IMR-90 (cell line): ENCODE results near the gene CTCF. TPM values are rescaled to one million over a fixed set of nuclear protein-coding genes. Genes with fewer than 3 reads are reported as not detected.

Source experiments
- ATAC-seq: fragments of 200-7000 bp; cut with Tn5 transposase; 2 replicates; pipeline ENCODE4 v1.9.1; 2020; ENCODE audit warnings: low read depth, mild to moderate bottlenecking, moderate library complexity
- Bru-seq: library from RNA; stranded (reverse); fragments of 400-500 nt; gene quantifications from one replicate; lab custom pipeline; 2021; lab: Mats Ljungman, UMichigan
- BruChase-seq, 2 experiments: library from RNA; stranded (reverse); fragments of 400-500 nt; gene quantifications; one replicate each; lab custom pipeline; 2021; lab: Mats Ljungman, UMichigan
- BruUV-seq: library from RNA; stranded (reverse); fragments of 400-500 nt; replicated peaks from 2 replicates; lab custom pipeline; 2021; lab: Mats Ljungman, UMichigan
- CTCF ChIA-PET: fragments of 300-600 bp; formaldehyde crosslinking; extraction: SDS; loops from one replicate; lab custom pipeline; 2021; ENCODE audit warnings: antibody characterized with exemption; lab: Yijun Ruan, JAX
- POLR2A ChIA-PET: fragments of 300-600 bp; sonication (Branson Sonifier 250); formaldehyde crosslinking; loops from one replicate; lab custom pipeline; 2022; ENCODE audit warnings: antibody characterized with exemption; ENCODE audit not compliant: unreplicated experiment; lab: Charles Lee
- DNase-seq: peaks from one replicate; pipeline ENCODE4 v3.0.0; 2013
- H2AFZ ChIP-seq: replicated peaks from 2 replicates; pipeline ENCODE3; 2013; ENCODE audit warnings: low read length, mild to moderate bottlenecking; ENCODE audit not compliant: poor library complexity
- H2AK5ac ChIP-seq: 2 replicates; pipeline ENCODE4 v1.6.1; 2013; ENCODE audit warnings: low read depth, low read length, inconsistent platforms
- H2AK9ac ChIP-seq: replicated peaks from 2 replicates; pipeline ENCODE3; 2013; ENCODE audit warnings: mild to moderate bottlenecking, low read depth, low read length, moderate library complexity; ENCODE audit not compliant: poor library complexity
- H2BK120ac ChIP-seq: 2 replicates; pipeline ENCODE4 v1.6.1; 2013; ENCODE audit warnings: low read depth, low read length, inconsistent platforms
- H2BK15ac ChIP-seq: 3 replicates; pipeline ENCODE4 v1.6.1; 2013; ENCODE audit warnings: low read depth, low read length, inconsistent platforms
- H2BK20ac ChIP-seq: 2 replicates; pipeline ENCODE4 v1.6.1; 2013; ENCODE audit warnings: low read depth, mild to moderate bottlenecking, inconsistent platforms, low read length, moderate library complexity
- H2BK5ac ChIP-seq: 2 replicates; pipeline ENCODE4 v1.6.1; 2013; ENCODE audit warnings: mild to moderate bottlenecking, low read depth, low read length, inconsistent platforms; ENCODE audit not compliant: poor library complexity, severe bottlenecking
- H3K14ac ChIP-seq: replicated peaks from 2 replicates; pipeline ENCODE4 v1.6.1; 2013; ENCODE audit warnings: low read depth, low read length, inconsistent platforms
- H3K18ac ChIP-seq: 2 replicates; pipeline ENCODE4 v1.6.1; 2013; ENCODE audit warnings: low read depth, low read length, control low read depth
- H3K23ac ChIP-seq: 2 replicates; pipeline ENCODE4 v1.6.1; 2013; ENCODE audit warnings: low read depth, low read length, inconsistent platforms
- H3K27ac ChIP-seq: 2 replicates; pipeline ENCODE4 v1.5.1; 2013; ENCODE audit warnings: mild to moderate bottlenecking, control low read depth, low read length; ENCODE audit not compliant: insufficient read depth
- H3K27me3 ChIP-seq: 2 replicates; pipeline ENCODE4 v1.6.1; 2013; ENCODE audit warnings: low read length; ENCODE audit not compliant: control insufficient read depth, insufficient read depth
- H3K36me3 ChIP-seq: 2 replicates; pipeline ENCODE4 v1.6.1; 2013; ENCODE audit warnings: low read length, mixed read lengths; ENCODE audit not compliant: control insufficient read depth, insufficient read depth
- H3K4ac ChIP-seq: 2 replicates; pipeline ENCODE4 v1.6.1; 2013; ENCODE audit warnings: low read depth, low read length, inconsistent platforms
- H3K4me1 ChIP-seq: 2 replicates; pipeline ENCODE4 v1.6.1; 2013; ENCODE audit warnings: low read length, mixed read lengths; ENCODE audit not compliant: control insufficient read depth, insufficient read depth
- H3K4me2 ChIP-seq: 2 replicates; pipeline ENCODE4 v1.6.1; 2013; ENCODE audit warnings: low read depth, mild to moderate bottlenecking, control low read depth, low read length, moderate library complexity
- H3K4me3 ChIP-seq: 2 replicates; pipeline ENCODE4 v1.5.1; 2013; ENCODE audit warnings: low read depth, mild to moderate bottlenecking, control low read depth, low read length, moderate library complexity; ENCODE audit not compliant: insufficient read depth
- H3K56ac ChIP-seq: 2 replicates; pipeline ENCODE4 v1.6.1; 2013; ENCODE audit warnings: low read length, inconsistent platforms; ENCODE audit not compliant: insufficient read depth; ENCODE audit errors: extremely low read depth
- H3K79me1 ChIP-seq, 2 experiments: 2 replicates each; pipeline ENCODE4 v1.6.1; 2013; ENCODE audit warnings: low read length in 2 of 2, inconsistent platforms in 1 of 2, low read depth in 1 of 2
- H3K9ac ChIP-seq: 2 replicates; pipeline ENCODE4 v1.6.1; 2013; ENCODE audit warnings: low read depth, low read length, control low read depth
- H3K9me1 ChIP-seq: 2 replicates; pipeline ENCODE4 v1.6.1; 2013; ENCODE audit warnings: low read length, inconsistent platforms; ENCODE audit not compliant: insufficient read depth
- H3K9me3 ChIP-seq: 2 replicates; pipeline ENCODE4 v1.6.1; 2013; ENCODE audit warnings: low read length; ENCODE audit not compliant: control insufficient read depth, insufficient read depth
- H4K20me1 ChIP-seq: 2 replicates; pipeline ENCODE4 v1.6.1; 2013; ENCODE audit warnings: low read length, inconsistent platforms; ENCODE audit not compliant: insufficient read depth
- H4K5ac ChIP-seq: 2 replicates; pipeline ENCODE4 v1.6.1; 2013; ENCODE audit warnings: mild to moderate bottlenecking, low read depth, low read length, control low read depth
- H4K8ac ChIP-seq, 2 experiments: 2 replicates each; pipeline ENCODE4 v1.6.1; 2013; ENCODE audit warnings: low read depth in 2 of 2, low read length in 2 of 2, control low read depth in 1 of 2, inconsistent platforms in 1 of 2
- H4K91ac ChIP-seq: 2 replicates; pipeline ENCODE4 v1.6.1; 2013; ENCODE audit warnings: low read depth, low read length, inconsistent platforms; ENCODE audit not compliant: insufficient read depth
- CEBPB ChIP-seq: IDR thresholded peaks from 2 replicates; pipeline ENCODE4 v1.6.1; 2012; ENCODE audit warnings: low read depth, low read length, improper control_type of control experiment
- CTCF ChIP-seq: conservative IDR thresholded peaks from 2 replicates; pipeline ENCODE4 v1.5.1; 2012; ENCODE audit warnings: mild to moderate bottlenecking, low read depth, low read length, improper control_type of control experiment
- MAZ ChIP-seq: IDR thresholded peaks from 2 replicates; pipeline ENCODE4 v1.6.1; 2012; ENCODE audit warnings: low read depth, mild to moderate bottlenecking, low read length, improper control_type of control experiment, moderate library complexity, borderline replicate concordance
- POLR2A ChIP-seq: IDR thresholded peaks from 2 replicates; pipeline ENCODE4 v1.6.1; 2012; ENCODE audit warnings: mild to moderate bottlenecking, low read depth, low read length
- RAD21 ChIP-seq: IDR thresholded peaks from 2 replicates; pipeline ENCODE4 v1.6.1; 2012; ENCODE audit warnings: low read length, improper control_type of control experiment
- RFX5 ChIP-seq: IDR thresholded peaks from 2 replicates; pipeline ENCODE4 v1.8.0; 2012; ENCODE audit warnings: low read depth, mild to moderate bottlenecking, low read length, moderate library complexity
- SMC3 ChIP-seq: fragments of 150-350 bp; IDR thresholded peaks from 2 replicates; pipeline ENCODE4 v1.6.1; 2016; ENCODE audit warnings: low read depth, mild to moderate bottlenecking, antibody characterized with exemption, low read length, moderate library complexity
- WGBS, 2 experiments: methylation state at CpG; one replicate each; pipeline versions ENCODE4 v1.1.5 to v1.1.7; 2013; ENCODE audit warnings: missing lambda C conversion rate in 2 of 2; ENCODE audit not compliant: insufficient read length in 1 of 2; ENCODE audit errors: extremely low coverage in 2 of 2; 5-methylcytosine and 5-hydroxymethylcytosine counted together
- dilution Hi-C: fragments of 300-500 bp; cut with HindIII; formaldehyde crosslinking; loops from one replicate; pipeline ENCODE4 v1.14.3; 2018; ENCODE audit warnings: low sequenced_read_pairs; ENCODE audit not compliant: unreplicated experiment
- in situ Hi-C: fragments of 300-500 bp; cut with MboI; formaldehyde crosslinking; loops from 3 replicates; pipeline ENCODE4 v1.14.3; 2019; ENCODE audit warnings: low sequenced_read_pairs, inconsistent platforms, mixed read lengths
- intact Hi-C: fragments of 100-400 bp; cut with micrococcal nuclease; formaldehyde crosslinking; loops from 2 replicates; pipeline ENCODE4 v1.10.0; 2022
- long read RNA-seq: library from polyadenylated mRNA; unstranded; transcript quantifications from one replicate; pipeline ENCODE4 v2.0.0, GENCODE V29; 2021; ENCODE audit not compliant: unreplicated experiment
- polyA plus RNA-seq, 3 experiments: library from polyadenylated mRNA; depleted of rRNA; stranded (reverse); fragments of >200 nt; gene quantifications; 2 replicates each; pipeline ENCODE4 v1.2.3, GENCODE V29; 2012; ENCODE audit warnings: low replicate concordance in 1 of 3
- total RNA-seq: library from RNA; depleted of rRNA; stranded (reverse); fragments of >200 nt; gene quantifications from 2 replicates; pipeline ENCODE4 v1.2.3, GENCODE V29; 2012; rRNA removed
- TF ChIP-seq, protein P1 (sequence below): fragments of 150-350 bp; IDR thresholded peaks from 2 replicates; pipeline ENCODE4 v1.6.1; 2016; ENCODE audit warnings: low read depth, mild to moderate bottlenecking, low read length, moderate library complexity, borderline replicate concordance
- TF ChIP-seq, protein P2 (sequence below): fragments of 150-350 bp; IDR thresholded peaks from 2 replicates; pipeline ENCODE4 v1.6.1; 2017; ENCODE audit warnings: mild to moderate bottlenecking, antibody characterized with exemption, low read length, low read depth

Gene CTCF, protein sequence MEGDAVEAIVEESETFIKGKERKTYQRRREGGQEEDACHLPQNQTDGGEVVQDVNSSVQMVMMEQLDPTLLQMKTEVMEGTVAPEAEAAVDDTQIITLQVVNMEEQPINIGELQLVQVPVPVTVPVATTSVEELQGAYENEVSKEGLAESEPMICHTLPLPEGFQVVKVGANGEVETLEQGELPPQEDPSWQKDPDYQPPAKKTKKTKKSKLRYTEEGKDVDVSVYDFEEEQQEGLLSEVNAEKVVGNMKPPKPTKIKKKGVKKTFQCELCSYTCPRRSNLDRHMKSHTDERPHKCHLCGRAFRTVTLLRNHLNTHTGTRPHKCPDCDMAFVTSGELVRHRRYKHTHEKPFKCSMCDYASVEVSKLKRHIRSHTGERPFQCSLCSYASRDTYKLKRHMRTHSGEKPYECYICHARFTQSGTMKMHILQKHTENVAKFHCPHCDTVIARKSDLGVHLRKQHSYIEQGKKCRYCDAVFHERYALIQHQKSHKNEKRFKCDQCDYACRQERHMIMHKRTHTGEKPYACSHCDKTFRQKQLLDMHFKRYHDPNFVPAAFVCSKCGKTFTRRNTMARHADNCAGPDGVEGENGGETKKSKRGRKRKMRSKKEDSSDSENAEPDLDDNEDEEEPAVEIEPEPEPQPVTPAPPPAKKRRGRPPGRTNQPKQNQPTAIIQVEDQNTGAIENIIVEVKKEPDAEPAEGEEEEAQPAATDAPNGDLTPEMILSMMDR
- total RNA-seq (22.8 and 26.4 TPM in 2 replicates), polyA plus RNA-seq (2012; rRNA removed) (16.1 and 16.7 TPM in 2 replicates), Bru-seq, nascent RNA (percentile 72 among the genes with signal in this experiment), BruChase-seq, experiment 1, labeled RNA remaining after a 6-hour chase (percentile 83 among the genes with signal in this experiment), BruChase-seq, experiment 2, labeled RNA remaining after a 2-hour chase (percentile 68 among the genes with signal in this experiment)
- polyA plus RNA-seq (2012; cell fraction: cytosol; rRNA removed), result 5.6 and 8.3 TPM in 2 replicates
- 5.5 and 15.8 TPM in 2 replicates for polyA plus RNA-seq (2012; cell fraction: nucleus; rRNA removed; ENCODE audit: low replicate concordance)
- long read RNA-seq, transcript CTCF-201 (12 exons, 3,941 nt), result major isoform, 10 of 27 reads
- long read RNA-seq, partial matches to known transcripts, result 11 of 27 reads
- long read RNA-seq, other reads (novel, unspliced or antisense), result 1 of 27 reads

DNA sequence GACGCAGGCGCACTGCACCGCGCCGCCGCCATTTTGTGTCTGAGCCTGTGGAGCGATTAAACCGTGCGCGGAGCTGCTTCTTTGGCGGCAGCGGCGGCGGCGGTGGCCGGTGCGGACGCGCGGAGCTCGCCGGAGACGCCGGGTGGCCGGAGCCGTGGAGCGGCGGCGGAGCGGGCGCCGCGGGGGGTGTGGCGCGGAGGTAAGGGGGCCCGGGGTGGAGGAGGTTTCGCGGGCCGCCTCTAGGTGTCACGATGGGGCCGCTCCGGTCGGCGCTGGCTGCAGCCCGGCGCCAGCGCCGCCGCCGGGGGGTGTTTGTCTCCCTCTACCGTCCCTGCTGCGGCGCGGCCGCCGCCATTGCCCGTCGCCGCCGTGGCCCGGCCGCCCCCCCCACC, at the start of gene CTCF:
Gene CTCF (plus strand): TSS at position 1 of the 392 bp plus-strand sequence. CDS start 48,307 bp downstream, outside the sequence.
- CTCF ChIA-PET, result interaction anchor here (0.8 to 2.2 kb wide), 9 partner anchors 10 to 111 kb away, joined by 3 to 11 read pairs (median 5); partner anchors contain the start of genes ACD, ATP6V0D1 and PARD6A
- Histone ChIP-seq H3K27ac (peak within 1 kb of the TSS; percentile 99), H3K9me3 (no peaks in the 10 kb centered on the region), H3K4me2 (peak within 1 kb of the TSS; percentile 91), H2AK5ac (peak within 1 kb of the TSS; percentile 87), H4K8ac (peak within 1 kb of the TSS; percentile 81 to 93), H3K56ac (peak within 1 kb of the TSS; percentile 78), H2AK9ac (peak within 1 kb of the TSS; percentile 94), H3K14ac (peak within 1 kb of the TSS; percentile 92), H3K4ac (peak within 1 kb of the TSS; percentile 96), H3K23ac (peak within 1 kb of the TSS; percentile 87), H4K5ac (peak within 1 kb of the TSS; percentile 71), H2BK20ac (no peak within 1 kb of the TSS), H2BK120ac (peak within 1 kb of the TSS; percentile 80), H2BK5ac (peak within 1 kb of the TSS; percentile 98), H4K91ac (peak within 1 kb of the TSS; percentile 65), H3K36me3 (no peaks in the 10 kb centered on the region), H2AFZ (peak within 1 kb of the TSS; percentile 98), H3K9me1 (peaks cover 6% of the 10 kb centered on the region), H3K18ac (peak within 1 kb of the TSS; percentile 53), H3K4me3 (peak within 1 kb of the TSS; percentile 95), H3K4me1 (peaks cover 5% of the 10 kb centered on the region), H3K79me1 (peaks cover 10 to 48% of the 10 kb centered on the region in 2 experiments), H4K20me1 (peaks cover 22% of the 10 kb centered on the region), H3K27me3 (no peaks in the 10 kb centered on the region), H3K9ac (peak within 1 kb of the TSS; percentile 97), H2BK15ac (peak within 1 kb of the TSS; percentile 56; the same call in 1 of the 3 replicates)
- TF ChIP-seq CTCF, result peak; percentile 95
- TF ChIP-seq, protein P1, sequence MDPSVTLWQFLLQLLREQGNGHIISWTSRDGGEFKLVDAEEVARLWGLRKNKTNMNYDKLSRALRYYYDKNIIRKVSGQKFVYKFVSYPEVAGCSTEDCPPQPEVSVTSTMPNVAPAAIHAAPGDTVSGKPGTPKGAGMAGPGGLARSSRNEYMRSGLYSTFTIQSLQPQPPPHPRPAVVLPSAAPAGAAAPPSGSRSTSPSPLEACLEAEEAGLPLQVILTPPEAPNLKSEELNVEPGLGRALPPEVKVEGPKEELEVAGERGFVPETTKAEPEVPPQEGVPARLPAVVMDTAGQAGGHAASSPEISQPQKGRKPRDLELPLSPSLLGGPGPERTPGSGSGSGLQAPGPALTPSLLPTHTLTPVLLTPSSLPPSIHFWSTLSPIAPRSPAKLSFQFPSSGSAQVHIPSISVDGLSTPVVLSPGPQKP, result no peak
- TF ChIP-seq, protein P2, sequence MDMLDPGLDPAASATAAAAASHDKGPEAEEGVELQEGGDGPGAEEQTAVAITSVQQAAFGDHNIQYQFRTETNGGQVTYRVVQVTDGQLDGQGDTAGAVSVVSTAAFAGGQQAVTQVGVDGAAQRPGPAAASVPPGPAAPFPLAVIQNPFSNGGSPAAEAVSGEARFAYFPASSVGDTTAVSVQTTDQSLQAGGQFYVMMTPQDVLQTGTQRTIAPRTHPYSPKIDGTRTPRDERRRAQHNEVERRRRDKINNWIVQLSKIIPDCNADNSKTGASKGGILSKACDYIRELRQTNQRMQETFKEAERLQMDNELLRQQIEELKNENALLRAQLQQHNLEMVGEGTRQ, result no peak
- TF ChIP-seq RFX5, result no peak
- TF ChIP-seq SMC3, result peak; percentile 46
- no peak for TF ChIP-seq CEBPB
- no peak; the same call in 1 of the 2 replicates for TF ChIP-seq POLR2A
- peak; percentile 2; the same call in 1 of the 2 replicates for TF ChIP-seq MAZ
- TF ChIP-seq RAD21, result peak; percentile 73
- BruUV-seq, result no TSS peak
- in situ Hi-C loops, result no loop called here
- dilution Hi-C loops, result no loop called here
- WGBS, 2 experiments, result 0% methylated on average over 10 of the region's 62 CpGs; no CpG with 5 or more reads in 1 of the 2 experiments
- ATAC-seq (peak; percentile 78), DNase-seq (peak; percentile 81)
- intact Hi-C loops, result loop anchor here (1.0 to 5.0 kb wide), 4 partner anchors 35 to 375 kb away; partner anchors contain the start of gene PSMB10
- POLR2A ChIA-PET, result interaction anchor here (0.6 kb wide), 1 partner anchor 10 kb away, joined by 3 read pairs; no protein-coding TSS in a partner anchor
